ENCODE measurements around the gene ASB18.
A peak's percentile ranks its signal among the peaks of the same experiment; 100 is the strongest.
"Not testable (repeated sequence)": the region's sequence is repeated elsewhere in the genome, so short reads cannot be mapped to it uniquely, and the experiment has no call there.

ASB18 gene

GRCh38 chr2:236286873-236287545 is 22.8 kb upstream of the ASB18 start:
- DNase-seq: peak; percentile 12

- no peak for DNase-seq
Measured at GRCh38 chr2:236284208-236284607, 20.0 kb upstream of the ASB18 start.

- no peak for DNase-seq
Measured at GRCh38 chr2:236282406-236282805, 18.2 kb upstream of the ASB18 start.

GRCh38 chr2:236281423-236281822 is 17.2 kb upstream of the ASB18 start:
- DNase-seq: no peak

- no peak for DNase-seq
Measured at GRCh38 chr2:236273126-236273525, 8.9 kb upstream of the ASB18 start.

- DNase-seq: no peak
Measured at GRCh38 chr2:236271851-236272250, 7.6 kb upstream of the ASB18 start.

- not testable (repeated sequence) for DNase-seq
Measured at GRCh38 chr2:236269876-236270275, 5.7 kb upstream of the ASB18 start.

GRCh38 chr2:236265675-236266074 is 1.5 kb upstream of the ASB18 start:
- DNase-seq: no peak

- DNase-seq: no peak
Measured at GRCh38 chr2:236262238-236262637, 2.0 kb downstream of the ASB18 start.

- no peak for DNase-seq
Measured at GRCh38 chr2:236261452-236261851, 2.8 kb downstream of the ASB18 start.

GRCh38 chr2:236259371-236259770 is 4.8 kb downstream of the ASB18 start:
- DNase-seq: no peak

GRCh38 chr2:236257575-236257974 is 6.6 kb downstream of the ASB18 start:
- no peak for DNase-seq

- DNase-seq: no peak
Measured at GRCh38 chr2:236257136-236257535, 7.1 kb downstream of the ASB18 start.

- DNase-seq: no peak
Measured at GRCh38 chr2:236256366-236256985, 7.7 kb downstream of the ASB18 start.

- no peak for DNase-seq
Measured at GRCh38 chr2:236254674-236255073, 9.5 kb downstream of the ASB18 start.

GRCh38 chr2:236254001-236254400 is 10.2 kb downstream of the ASB18 start:
- DNase-seq: no peak

- no peak for DNase-seq
Measured at GRCh38 chr2:236252602-236253001, 11.6 kb downstream of the ASB18 start.

GRCh38 chr2:236250909-236251579 is 13.2 kb downstream of the ASB18 start:
- no peak for DNase-seq

GRCh38 chr2:236250286-236250685 is 13.9 kb downstream of the ASB18 start:
- no peak for DNase-seq

- no peak for DNase-seq
Measured at GRCh38 chr2:236249066-236249465, 15.1 kb downstream of the ASB18 start.

- no peak for DNase-seq
Measured at GRCh38 chr2:236246711-236247246, 17.4 kb downstream of the ASB18 start.

- DNase-seq: no peak
Measured at GRCh38 chr2:236244256-236244655, 19.9 kb downstream of the ASB18 start.

GRCh38 chr2:236242057-236242495 is 22.1 kb downstream of the ASB18 start:
- DNase-seq: no peak
